Right lobe of liver (tissue), 6 donors: ENCODE results near the gene ETAA1. TPM values are rescaled to one million over a fixed set of nuclear protein-coding genes. Genes with fewer than 3 reads are reported as not detected.

Source experiments
- ATAC-seq, 4 donors: fragments of 200-7000 bp; cut with Tn5 transposase; one replicate each; pipeline ENCODE4 v1.9.1; 2020; ENCODE audit warnings: mild to moderate bottlenecking in 4 of 4, moderate library complexity in 4 of 4
- DNase-seq, 3 donors: peaks; one replicate each; pipeline ENCODE4 v3.0.0-alpha.2; 2020
- H3K27ac ChIP-seq, 3 donors: fragments of 200-600 bp; one replicate each; pipeline ENCODE4 v1.8.0; 2022
- H3K27me3 ChIP-seq, 2 donors: fragments of 200-600 bp; one replicate each; pipeline ENCODE4 v1.8.0; 2022
- H3K36me3 ChIP-seq, 4 donors: fragments of 200-600 bp; sonication (generic) in 1 of 4; one replicate each; pipeline versions ENCODE4 v1.5.1 to v1.8.0; 2017 to 2022; ENCODE audit warnings: control low read depth in 1 of 4
- H3K4me1 ChIP-seq, 4 donors: fragments of 200-600 bp; sonication (generic) in 1 of 4; one replicate each; pipeline versions ENCODE4 v1.5.1 to v1.8.0; 2017 to 2022; ENCODE audit warnings: control low read depth in 1 of 4
- H3K4me3 ChIP-seq, 3 donors: fragments of 200-600 bp; one replicate each; pipeline ENCODE4 v1.8.0; 2022
- H3K9me3 ChIP-seq, 4 donors: fragments of 200-600 bp; sonication (generic) in 1 of 4; one replicate each; pipeline versions ENCODE4 v1.5.1 to v1.8.0; 2017 to 2022; ENCODE audit warnings: control low read depth in 1 of 4
- CTCF ChIP-seq, 4 donors: fragments of 200-600 bp in 3 of 4; fragments of 450-650 bp in 1 of 4; IDR thresholded peaks; one replicate each; pipeline versions ENCODE4 v1.5.1 to v1.8.0; 2016 to 2022; ENCODE audit warnings: antibody characterized with exemption in 4 of 4, mild to moderate bottlenecking in 2 of 4
- POLR2A ChIP-seq: fragments of 450-650 bp; IDR thresholded peaks from one replicate; pipeline ENCODE4 v1.6.1; 2017; ENCODE audit warnings: antibody characterized with exemption, mild to moderate bottlenecking
- WGBS: methylation state at CpG from one replicate; pipeline ENCODE4 v1.1.6; 2018; ENCODE audit warnings: low coverage, low lambda C conversion rate; ENCODE audit not compliant: insufficient coverage; ENCODE audit errors: missing lambda C conversion rate; 5-methylcytosine and 5-hydroxymethylcytosine counted together
- intact Hi-C, 2 donors: fragments of 100-400 bp; cut with DNase I; formaldehyde crosslinking; loops; one replicate each; pipeline versions ENCODE4 v1.11.2 to v1.14.1; 2022
- total RNA-seq, 6 experiments: library from RNA; depleted of rRNA in 2 of 6; stranded (reverse); fragments of >200 nt in 2 of 6; fragmentation: NEBNext Ultra II Directional in 3 of 6; extraction: Animal tissue kit (Norgen Biotek cat#: 25700) in 3 of 6; gene quantifications; one replicate each; pipeline versions ENCODE4 v1.1.0 to v1.2.4, GENCODE V29; 2016 to 2023
- donor health status: DM: no; HTN: yes; CAD: no.
- donor health status: DM: no; HTN: no; CAD: no.
- donor health status: DM: no; HTN: no; CAD: no.
- donor health status: DM: no; HTN: yes; CAD: no.
- donor health status: DM: no; HTN: yes; CAD: no.

Gene ETAA1
- total RNA-seq, 6 experiments from 2014 or later, result 2.8 to 8.0 (median 5.0) TPM

DNA sequence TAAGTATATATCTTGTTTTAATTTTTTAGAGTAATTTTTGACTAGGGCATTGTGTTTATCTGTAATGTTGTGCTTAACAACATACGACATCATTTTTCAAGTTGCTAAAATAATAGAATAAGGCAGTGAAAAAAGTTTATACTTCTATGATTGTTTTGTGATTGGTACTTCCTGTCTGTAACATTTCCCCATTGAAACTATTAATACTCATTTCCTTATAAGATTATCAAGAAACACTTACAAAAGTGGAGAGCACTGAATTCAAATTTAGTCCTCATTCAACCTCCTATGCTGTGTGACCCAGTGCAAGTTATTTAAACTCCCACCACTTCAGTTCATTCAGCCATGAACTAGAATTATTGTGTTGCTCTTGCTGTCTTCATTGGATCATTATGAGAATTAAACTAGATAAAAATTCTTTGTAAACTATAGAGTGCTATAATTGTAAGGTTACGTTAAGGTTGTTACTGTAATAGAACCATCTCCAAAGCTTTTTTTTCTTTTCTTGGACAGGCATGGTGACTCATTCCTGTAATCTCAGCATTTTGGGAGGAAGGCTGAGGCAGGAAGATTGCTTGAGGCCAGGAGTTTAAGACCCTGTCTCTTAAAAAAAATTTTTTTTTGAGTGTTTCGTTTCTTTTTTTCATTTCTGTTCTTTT lies 2.8 kb downstream of the ETAA1 start:
- no peak for DNase-seq
- intact Hi-C loops, result no loop called here
- 47% methylated on average over 3 of the region's 3 CpGs for WGBS

DNA sequence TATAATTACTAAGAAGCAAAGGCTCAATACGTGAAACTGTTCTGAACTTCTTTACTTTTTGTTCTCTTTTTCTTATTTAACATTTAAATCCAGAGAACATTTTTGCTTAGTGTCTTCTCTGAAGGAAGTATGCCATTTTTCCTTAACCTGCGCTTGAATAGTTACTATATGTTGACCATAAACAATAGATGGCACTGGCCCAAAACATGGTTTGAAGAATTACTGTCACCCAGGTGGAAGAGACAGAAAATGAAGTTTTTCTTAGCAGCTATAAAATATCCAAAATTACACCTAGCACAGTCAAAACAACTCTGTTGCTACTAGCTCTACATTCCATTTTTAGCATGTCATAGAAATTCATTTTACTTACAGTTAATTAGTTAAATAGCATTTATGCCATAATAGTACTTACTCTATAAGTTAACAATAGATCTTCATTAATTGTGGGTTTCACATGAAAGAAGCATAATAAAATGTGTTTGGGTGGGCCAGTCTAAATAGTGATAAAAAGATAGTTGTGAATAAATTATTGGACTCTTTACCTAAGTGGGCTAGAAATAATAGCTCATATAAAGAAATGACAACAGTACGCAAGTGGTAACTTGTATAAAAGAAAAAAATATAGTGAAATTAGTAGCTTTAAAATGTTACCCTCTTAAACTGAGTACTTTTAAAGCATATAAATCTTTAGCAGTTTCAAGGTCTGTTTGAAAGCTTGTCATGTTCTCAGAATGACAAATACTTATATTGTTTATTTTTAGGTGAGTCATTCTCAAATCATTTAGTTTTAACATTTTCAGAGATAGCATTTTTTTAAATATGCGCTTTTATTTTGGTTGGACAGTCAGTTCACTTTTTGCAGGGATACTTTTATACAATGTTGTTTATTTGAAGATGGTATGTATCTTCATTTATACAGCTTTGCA lies 3.7 kb downstream of the ETAA1 start:
- Histone ChIP-seq H3K4me1 (no peaks in the 10 kb centered on the region), H3K36me3 (peaks cover 0 to 19% (median 0%) of the 10 kb centered on the region in 4 donors), H3K4me3 (no peak overlapping the region), H3K9me3 (no peaks in the 10 kb centered on the region), H3K27me3 (no peaks in the 10 kb centered on the region), H3K27ac (no peak overlapping the region)
- intact Hi-C loops, result no loop called here
- 83% methylated on average over 4 of the region's 4 CpGs for WGBS
- TF ChIP-seq POLR2A, result no peak
- no peak for TF ChIP-seq CTCF (IDR thresholded peaks at IDR 0.05)
- no peak for ATAC-seq
- no peak for DNase-seq

More for the DNA sequence above, 2.8 kb downstream of the ETAA1 start:
- no peak for TF ChIP-seq POLR2A
- TF ChIP-seq CTCF (IDR thresholded peaks at IDR 0.05), result no peak
- Histone ChIP-seq H3K9me3 (no peaks in the 10 kb centered on the region), H3K4me1 (no peaks in the 10 kb centered on the region), H3K36me3 (peaks cover 0 to 17% (median 0%) of the 10 kb centered on the region in 4 donors), H3K27me3 (no peaks in the 10 kb centered on the region), H3K4me3 (no peak overlapping the region), H3K27ac (no peak overlapping the region)
- no peak for ATAC-seq

GRCh38 chr2:67408346-67408745 lies 11.2 kb downstream of the ETAA1 start:
- TF ChIP-seq CTCF (IDR thresholded peaks at IDR 0.05) (no peak), POLR2A (no peak)
- no peak overlapping the region for H3K27ac ChIP-seq
- no peaks in the 10 kb centered on the region for H3K9me3 ChIP-seq
- DNase-seq (no peak), ATAC-seq (no peak)
- no peaks in the 10 kb centered on the region for H3K27me3 ChIP-seq
- intact Hi-C loops, result no loop called here
- no peaks in the 10 kb centered on the region for H3K4me1 ChIP-seq
- peaks cover 0 to 25% (median 4%) of the 10 kb centered on the region in 4 donors for H3K36me3 ChIP-seq
- H3K4me3 ChIP-seq, result no peak overlapping the region

GRCh38 chr2:67412424-67412823 lies 15.3 kb downstream of the ETAA1 start:
- ATAC-seq, result no peak
- no peak overlapping the region for H3K27ac ChIP-seq
- H3K27me3 ChIP-seq, result no peaks in the 10 kb centered on the region
- 60% methylated on average over 1 of the region's 3 CpGs for WGBS
- no peak for TF ChIP-seq CTCF (IDR thresholded peaks at IDR 0.05)
- no peak for TF ChIP-seq POLR2A
- H3K9me3 ChIP-seq, result no peaks in the 10 kb centered on the region
- H3K4me3 ChIP-seq, result no peak overlapping the region
- intact Hi-C loops, result no loop called here
- H3K4me1 ChIP-seq, result no peaks in the 10 kb centered on the region
- DNase-seq, result no peak
- peaks cover 0 to 10% (median 4%) of the 10 kb centered on the region in 4 donors for H3K36me3 ChIP-seq
